Measurements from ENCODE around the gene MTTP. TPM values are rescaled to one million over a fixed set of nuclear protein-coding genes. Genes with fewer than 3 reads are reported as not detected.
A peak's percentile ranks its signal among the peaks of the same experiment; 100 is the strongest.
"Not testable (repeated sequence)": the region's sequence is repeated elsewhere in the genome, so short reads cannot be mapped to it uniquely, and the experiment has no call there.

Gene MTTP
- total RNA-seq (1 to 10 TPM; 1.5 to 5.9 (median 3.6) TPM), polyA plus RNA-seq (1 to 10 TPM in 1 of 2 donors, under 1 TPM in 1; 0.23 to 1.3 TPM)
- long read RNA-seq, donor 1, full-length matches to known transcripts: 2 of 2 reads
- long read RNA-seq, donor 1, partial matches to known transcripts: 0 of 2 reads
- long read RNA-seq, donor 1, other reads (novel, unspliced or antisense): 0 of 2 reads
- long read RNA-seq, donor 2, full-length matches to known transcripts: 7 of 9 reads
- long read RNA-seq, donor 2, partial matches to known transcripts: 1 of 9 reads
- long read RNA-seq, donor 2, other reads (novel, unspliced or antisense): 1 of 9 reads
- long read RNA-seq, donor 3, full-length matches to known transcripts: 4 of 6 reads
- long read RNA-seq, donor 3, partial matches to known transcripts: 1 of 6 reads
- long read RNA-seq, donor 3, other reads (novel, unspliced or antisense): 1 of 6 reads

GRCh38 chr4:99574530-99575324, at the start of gene MTTP:
Gene MTTP (plus strand): TSS chr4:99574824. CDS start chr4:99574910, 86 bp downstream.
- DNase-seq: no peak
- Histone ChIP-seq H3K27me3 (peaks cover 0 to 42% (median 0%) of the 10 kb centered on the region in 7 donors), H3K4me1 (peaks cover 0 to 8% (median 0%) of the 10 kb centered on the region in 9 donors), H3K27ac (no peak within 1 kb of the TSS), H3K4me3 (no peak within 1 kb of the TSS), H3K9me3 (no peaks in the 10 kb centered on the region), H3K36me3 (no peaks in the 10 kb centered on the region)
- WGBS, 2 donors: 77 to 78% methylated on average over 3 of the region's 3 CpGs
- no peak for ATAC-seq
- TF ChIP-seq, protein P1, sequence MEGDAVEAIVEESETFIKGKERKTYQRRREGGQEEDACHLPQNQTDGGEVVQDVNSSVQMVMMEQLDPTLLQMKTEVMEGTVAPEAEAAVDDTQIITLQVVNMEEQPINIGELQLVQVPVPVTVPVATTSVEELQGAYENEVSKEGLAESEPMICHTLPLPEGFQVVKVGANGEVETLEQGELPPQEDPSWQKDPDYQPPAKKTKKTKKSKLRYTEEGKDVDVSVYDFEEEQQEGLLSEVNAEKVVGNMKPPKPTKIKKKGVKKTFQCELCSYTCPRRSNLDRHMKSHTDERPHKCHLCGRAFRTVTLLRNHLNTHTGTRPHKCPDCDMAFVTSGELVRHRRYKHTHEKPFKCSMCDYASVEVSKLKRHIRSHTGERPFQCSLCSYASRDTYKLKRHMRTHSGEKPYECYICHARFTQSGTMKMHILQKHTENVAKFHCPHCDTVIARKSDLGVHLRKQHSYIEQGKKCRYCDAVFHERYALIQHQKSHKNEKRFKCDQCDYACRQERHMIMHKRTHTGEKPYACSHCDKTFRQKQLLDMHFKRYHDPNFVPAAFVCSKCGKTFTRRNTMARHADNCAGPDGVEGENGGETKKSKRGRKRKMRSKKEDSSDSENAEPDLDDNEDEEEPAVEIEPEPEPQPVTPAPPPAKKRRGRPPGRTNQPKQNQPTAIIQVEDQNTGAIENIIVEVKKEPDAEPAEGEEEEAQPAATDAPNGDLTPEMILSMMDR (IDR thresholded peaks at IDR 0.05): no peak
- intact Hi-C loops (cut with DNase I): loop anchor here in 1 of 10 donors (2.0 kb wide), 1 partner anchor 22 kb away; no protein-coding TSS in a partner anchor

DNA sequence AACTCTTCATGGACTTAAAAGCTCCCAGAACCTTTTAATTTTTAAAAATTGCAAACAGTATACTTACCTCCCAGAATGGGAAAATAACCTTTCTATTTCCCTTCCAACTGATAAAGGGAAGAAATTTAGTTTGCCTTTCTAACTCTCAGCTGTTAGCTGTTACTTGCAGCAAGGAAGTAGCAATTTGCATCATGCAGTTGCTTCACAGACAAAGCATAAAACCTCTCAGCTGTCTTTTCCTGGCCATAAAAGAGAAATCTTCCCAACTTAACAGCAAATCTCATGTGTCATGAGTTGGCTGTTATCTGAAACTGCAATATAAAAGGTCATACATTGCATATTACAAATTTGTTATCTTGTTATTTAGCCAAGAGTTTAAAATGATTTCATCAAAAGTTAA, 45.4 kb upstream of the MTTP start:
- Histone ChIP-seq H3K9me3 (no peaks in the 10 kb centered on the region), H3K4me3 (no peak overlapping the region), H3K27ac (no peak overlapping the region), H3K27me3 (no peaks in the 10 kb centered on the region), H3K4me1 (no peaks in the 10 kb centered on the region), H3K36me3 (no peaks in the 10 kb centered on the region)
- peak in 1 of 8 donors; percentile 18 for ATAC-seq
- intact Hi-C loops (cut with DNase I): no loop called here
- TF ChIP-seq, protein P1 (IDR thresholded peaks at IDR 0.05): no peak
- no peak for DNase-seq

GRCh38 chr4:99529956-99530355, 44.7 kb upstream of the MTTP start:
- TF ChIP-seq, protein P1 (IDR thresholded peaks at IDR 0.05): no peak
- H3K4me1 ChIP-seq: no peaks in the 10 kb centered on the region

DNA sequence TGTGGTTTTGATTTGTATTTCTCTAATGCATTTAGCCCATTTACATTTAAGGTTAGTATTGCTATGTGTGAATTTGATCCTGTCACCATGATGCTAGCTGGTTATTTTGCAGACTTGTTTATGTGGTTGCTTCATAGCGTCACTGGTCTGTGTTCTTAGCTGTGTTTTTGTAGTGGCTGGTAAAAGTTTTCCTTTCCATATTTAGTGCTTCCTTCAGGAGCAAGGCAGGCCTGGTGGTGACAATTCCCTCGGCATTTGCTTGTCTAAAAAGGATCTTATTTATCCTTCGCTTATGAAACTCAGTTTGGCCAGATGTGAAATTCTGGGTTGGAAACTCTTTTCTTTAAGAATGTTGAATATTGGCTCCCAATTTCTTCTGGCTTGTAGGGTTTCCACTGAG, 39.9 kb upstream of the MTTP start:
- H3K27me3 ChIP-seq; DNase-seq; H3K36me3 ChIP-seq; intact Hi-C loops (cut with DNase I); H3K9me3 ChIP-seq; ATAC-seq; H3K4me3 ChIP-seq; H3K4me1 ChIP-seq: not testable (repeated sequence)
- 73 to 81% methylated on average over 3 of the region's 3 CpGs for WGBS, 2 donors
- H3K27ac ChIP-seq: peak overlapping the region in 1 of 10 donors; percentile 19

More at GRCh38 chr4:99529956-99530355, 44.7 kb upstream of the MTTP start:
- Histone ChIP-seq H3K27me3 (no peaks in the 10 kb centered on the region), H3K27ac (no peak overlapping the region), H3K36me3 (no peaks in the 10 kb centered on the region), H3K9me3 (no peaks in the 10 kb centered on the region), H3K4me3 (no peak overlapping the region)
- WGBS, 2 donors: 58 to 65% methylated on average over 3 of the region's 3 CpGs
- ATAC-seq: no peak
- no peak for DNase-seq
- intact Hi-C loops (cut with DNase I): no loop called here
